ENCODE data around the gene GADD45GIP1.

Gene GADD45GIP1

DNA sequence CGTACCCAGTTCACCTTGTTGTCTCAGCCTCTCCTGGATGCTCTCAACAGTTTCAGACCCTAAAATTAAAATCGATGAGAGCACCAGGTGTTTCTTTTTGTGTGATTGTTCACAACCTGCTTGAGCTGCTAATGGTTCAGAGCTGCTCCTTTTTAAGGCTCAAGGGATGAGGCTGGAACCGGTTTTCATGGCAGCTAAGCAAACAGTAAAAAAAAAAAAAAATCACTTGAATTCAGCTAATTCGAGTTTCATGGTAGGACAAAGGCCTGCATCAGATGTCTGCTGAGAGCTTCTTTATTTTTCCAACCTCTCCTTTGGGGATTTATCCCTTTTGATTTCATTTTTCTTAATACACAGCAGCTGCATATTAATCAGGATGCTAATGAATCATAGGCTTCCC, 44.5 kb downstream of the GADD45GIP1 start:
- no peak for DNase-seq (ENCODE audit: low read depth)
- TF ChIP-seq, protein P1, sequence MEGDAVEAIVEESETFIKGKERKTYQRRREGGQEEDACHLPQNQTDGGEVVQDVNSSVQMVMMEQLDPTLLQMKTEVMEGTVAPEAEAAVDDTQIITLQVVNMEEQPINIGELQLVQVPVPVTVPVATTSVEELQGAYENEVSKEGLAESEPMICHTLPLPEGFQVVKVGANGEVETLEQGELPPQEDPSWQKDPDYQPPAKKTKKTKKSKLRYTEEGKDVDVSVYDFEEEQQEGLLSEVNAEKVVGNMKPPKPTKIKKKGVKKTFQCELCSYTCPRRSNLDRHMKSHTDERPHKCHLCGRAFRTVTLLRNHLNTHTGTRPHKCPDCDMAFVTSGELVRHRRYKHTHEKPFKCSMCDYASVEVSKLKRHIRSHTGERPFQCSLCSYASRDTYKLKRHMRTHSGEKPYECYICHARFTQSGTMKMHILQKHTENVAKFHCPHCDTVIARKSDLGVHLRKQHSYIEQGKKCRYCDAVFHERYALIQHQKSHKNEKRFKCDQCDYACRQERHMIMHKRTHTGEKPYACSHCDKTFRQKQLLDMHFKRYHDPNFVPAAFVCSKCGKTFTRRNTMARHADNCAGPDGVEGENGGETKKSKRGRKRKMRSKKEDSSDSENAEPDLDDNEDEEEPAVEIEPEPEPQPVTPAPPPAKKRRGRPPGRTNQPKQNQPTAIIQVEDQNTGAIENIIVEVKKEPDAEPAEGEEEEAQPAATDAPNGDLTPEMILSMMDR (conservative IDR thresholded peaks at IDR 0.05; ENCODE audit: low read depth, low read length), result no peak
- peak overlapping the region; percentile 26 for H3K4me3 ChIP-seq (ENCODE audit: low read length)

DNA sequence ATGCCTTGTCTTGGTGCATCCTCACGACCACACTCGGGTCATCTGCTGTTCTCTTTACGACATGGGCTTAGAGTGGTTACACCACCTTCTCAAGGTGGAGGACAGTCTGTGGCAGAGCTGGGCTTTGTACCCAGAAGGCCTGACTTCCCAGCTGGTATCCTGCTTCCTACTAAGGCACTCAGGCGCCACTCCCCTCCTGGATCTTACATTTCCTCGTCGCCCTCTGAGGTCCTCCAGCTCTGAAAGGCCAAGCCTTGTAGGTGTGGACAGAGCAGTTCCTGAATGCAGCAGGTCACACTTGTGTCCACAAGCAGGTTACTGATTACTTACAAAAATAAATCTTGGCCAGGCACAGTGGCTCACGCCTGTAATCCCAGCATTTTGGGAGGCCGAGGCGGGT, 49.9 kb downstream of the GADD45GIP1 start:
- no peak overlapping the region for H3K4me3 ChIP-seq (ENCODE audit: low read length)
- TF ChIP-seq, protein P1 (conservative IDR thresholded peaks at IDR 0.05; ENCODE audit: low read depth, low read length), result no peak
- DNase-seq (ENCODE audit: low read depth), result no peak
